ENCODE results near the gene LHFPL5. TPM values are rescaled to one million over a fixed set of nuclear protein-coding genes. Genes with fewer than 3 reads are reported as not detected.

Gene LHFPL5
- total RNA-seq, 1 donor from 2014 or later = not detected

DNA sequence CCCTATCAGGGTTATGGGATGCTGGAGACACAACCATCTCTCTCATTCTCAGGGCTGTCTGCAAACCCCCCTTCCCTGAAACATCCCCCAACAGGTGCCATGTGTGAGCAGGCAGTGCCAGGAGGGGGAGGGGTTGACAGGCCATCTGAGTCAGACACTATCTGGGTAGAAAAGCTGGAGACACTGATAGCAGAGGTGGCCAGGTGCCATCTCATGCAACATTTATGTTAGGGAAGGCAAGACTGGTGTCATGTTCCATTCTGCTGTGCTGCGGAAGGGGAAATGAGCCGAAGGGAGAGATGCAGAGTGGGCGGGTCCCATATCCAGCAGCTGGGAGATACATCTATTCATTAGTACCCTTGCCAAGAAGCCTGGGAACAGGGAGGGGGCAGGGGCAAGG, 3.5 kb downstream of the LHFPL5 start:
- no peaks in the 10 kb centered on the region for H3K4me1 ChIP-seq
- no peak for DNase-seq (ENCODE audit: low spot score in 2 of 2)
- no peak overlapping the region for H3K27ac ChIP-seq
- H3K27me3 ChIP-seq = no peaks in the 10 kb centered on the region
- intact Hi-C loops (cut with DNase I) = no loop called here
- no peaks in the 10 kb centered on the region for H3K9me3 ChIP-seq
- no peaks in the 10 kb centered on the region for H3K36me3 ChIP-seq
- H3K4me3 ChIP-seq = no peak overlapping the region
- TF ChIP-seq, protein P1, sequence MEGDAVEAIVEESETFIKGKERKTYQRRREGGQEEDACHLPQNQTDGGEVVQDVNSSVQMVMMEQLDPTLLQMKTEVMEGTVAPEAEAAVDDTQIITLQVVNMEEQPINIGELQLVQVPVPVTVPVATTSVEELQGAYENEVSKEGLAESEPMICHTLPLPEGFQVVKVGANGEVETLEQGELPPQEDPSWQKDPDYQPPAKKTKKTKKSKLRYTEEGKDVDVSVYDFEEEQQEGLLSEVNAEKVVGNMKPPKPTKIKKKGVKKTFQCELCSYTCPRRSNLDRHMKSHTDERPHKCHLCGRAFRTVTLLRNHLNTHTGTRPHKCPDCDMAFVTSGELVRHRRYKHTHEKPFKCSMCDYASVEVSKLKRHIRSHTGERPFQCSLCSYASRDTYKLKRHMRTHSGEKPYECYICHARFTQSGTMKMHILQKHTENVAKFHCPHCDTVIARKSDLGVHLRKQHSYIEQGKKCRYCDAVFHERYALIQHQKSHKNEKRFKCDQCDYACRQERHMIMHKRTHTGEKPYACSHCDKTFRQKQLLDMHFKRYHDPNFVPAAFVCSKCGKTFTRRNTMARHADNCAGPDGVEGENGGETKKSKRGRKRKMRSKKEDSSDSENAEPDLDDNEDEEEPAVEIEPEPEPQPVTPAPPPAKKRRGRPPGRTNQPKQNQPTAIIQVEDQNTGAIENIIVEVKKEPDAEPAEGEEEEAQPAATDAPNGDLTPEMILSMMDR (IDR thresholded peaks at IDR 0.05) = no peak

DNA sequence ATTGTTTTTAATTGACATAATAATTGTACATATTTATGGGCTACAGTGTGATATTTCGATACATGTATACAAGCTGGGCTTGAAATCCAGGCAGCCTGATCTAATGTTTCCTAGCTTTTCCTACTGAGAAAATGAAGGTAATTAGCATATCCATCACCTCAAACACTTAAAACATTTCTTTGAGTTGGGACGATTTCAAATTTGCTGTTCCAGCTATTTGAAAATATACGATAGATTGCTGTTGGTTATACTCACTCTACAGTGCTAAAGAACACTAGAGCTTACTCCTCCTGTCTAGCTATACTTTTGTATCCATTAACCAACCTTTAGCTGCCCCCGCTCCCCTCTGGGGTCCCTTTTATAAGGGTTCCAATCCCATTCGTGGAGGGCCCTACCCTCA, 4.7 kb downstream of the LHFPL5 start:
- Histone ChIP-seq H3K4me1 (no peaks in the 10 kb centered on the region), H3K4me3 (no peak overlapping the region), H3K27me3 (no peaks in the 10 kb centered on the region), H3K36me3 (no peaks in the 10 kb centered on the region), H3K9me3 (no peaks in the 10 kb centered on the region), H3K27ac (no peak overlapping the region)
- TF ChIP-seq, protein P1 (IDR thresholded peaks at IDR 0.05) = no peak
- intact Hi-C loops (cut with DNase I) = no loop called here
- no peak for DNase-seq (ENCODE audit: low spot score in 2 of 2)

DNA sequence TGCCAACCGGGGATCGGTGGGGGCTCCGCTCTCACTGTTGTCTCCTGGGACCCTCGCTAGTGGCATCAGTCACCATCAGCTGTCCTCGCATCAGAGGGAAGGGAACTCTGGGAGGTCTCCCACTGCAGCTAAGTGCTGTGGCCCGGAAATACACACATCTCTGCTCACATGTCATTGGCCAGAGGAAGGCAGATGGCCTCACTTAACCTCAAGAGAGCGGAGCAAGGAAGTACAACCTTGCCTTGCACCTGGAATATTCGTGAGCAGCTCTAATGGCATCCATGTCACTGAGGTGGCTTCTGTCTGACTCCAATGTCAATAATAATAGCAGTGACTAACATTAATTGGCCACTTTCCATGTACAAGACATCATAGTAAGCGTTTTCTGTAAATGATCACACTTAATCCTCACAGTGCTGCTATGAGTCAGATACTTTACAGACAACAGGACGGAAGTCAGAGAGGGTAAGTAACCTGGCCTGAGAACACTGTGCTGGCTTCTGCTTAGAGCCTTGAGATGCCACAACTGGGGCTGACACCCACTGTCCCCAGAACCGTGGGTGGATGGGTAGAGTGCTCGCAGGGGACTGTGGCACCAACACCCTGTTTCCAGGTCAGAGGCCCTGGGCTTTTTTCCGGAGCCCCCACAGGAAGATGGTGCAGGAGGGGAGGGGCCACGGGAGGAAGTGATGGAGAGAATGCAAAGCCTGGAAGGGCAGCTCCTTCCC, 6.0 kb downstream of the LHFPL5 start:
- DNase-seq (ENCODE audit: low spot score in 2 of 2) = no peak
- intact Hi-C loops (cut with DNase I) = no loop called here
- Histone ChIP-seq H3K27me3 (no peaks in the 10 kb centered on the region), H3K36me3 (no peaks in the 10 kb centered on the region), H3K4me3 (no peak overlapping the region), H3K4me1 (no peaks in the 10 kb centered on the region), H3K27ac (no peak overlapping the region), H3K9me3 (no peaks in the 10 kb centered on the region)
- TF ChIP-seq, protein P1 (IDR thresholded peaks at IDR 0.05) = no peak

DNA sequence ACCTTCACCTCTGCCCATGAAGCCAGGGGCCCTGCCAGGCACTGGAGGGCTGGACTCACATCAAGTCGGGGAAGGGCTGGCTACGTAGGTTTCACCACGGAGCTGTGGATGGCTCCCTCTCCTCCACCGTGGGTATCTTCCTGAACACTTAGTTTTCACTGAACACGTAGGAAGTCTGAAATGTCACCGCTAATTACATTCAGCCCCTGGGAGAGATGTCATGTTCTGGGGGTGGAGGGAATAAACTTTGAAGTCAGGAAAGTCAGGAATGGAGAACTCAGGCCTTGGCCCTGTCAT, 6.5 kb downstream of the LHFPL5 start:
- Histone ChIP-seq H3K4me3 (no peak overlapping the region), H3K36me3 (no peaks in the 10 kb centered on the region), H3K9me3 (peaks cover 0 to 4% of the 10 kb centered on the region in 2 donors), H3K27me3 (no peaks in the 10 kb centered on the region), H3K27ac (no peak overlapping the region), H3K4me1 (no peaks in the 10 kb centered on the region)
- TF ChIP-seq, protein P1 (IDR thresholded peaks at IDR 0.05) = no peak
- intact Hi-C loops (cut with DNase I) = no loop called here
- no peak for DNase-seq (ENCODE audit: low spot score in 2 of 2)

DNA sequence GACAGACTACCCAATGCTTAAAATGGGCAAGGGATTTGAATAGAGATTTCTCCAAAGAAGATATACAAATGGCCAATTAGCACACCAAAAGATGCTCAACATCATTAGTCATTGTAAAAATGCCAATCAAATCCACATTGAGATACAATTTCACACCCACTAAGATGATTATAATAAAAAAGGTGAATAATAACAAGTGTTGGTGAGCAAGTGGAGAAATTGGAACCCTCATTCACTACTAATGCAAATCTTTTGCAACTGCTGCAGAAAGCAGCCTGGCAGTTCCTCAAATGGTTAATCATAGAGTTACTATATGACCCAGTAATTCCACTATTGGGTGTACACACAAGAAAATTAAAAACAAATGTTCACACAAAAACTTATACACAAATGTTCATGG, 12.4 kb downstream of the LHFPL5 start:
- Histone ChIP-seq H3K36me3 (no peaks in the 10 kb centered on the region), H3K27me3 (no peaks in the 10 kb centered on the region), H3K4me1 (no peaks in the 10 kb centered on the region), H3K9me3 (peaks cover 8 to 9% of the 10 kb centered on the region in 2 donors), H3K4me3 (no peak overlapping the region), H3K27ac (no peak overlapping the region)
- intact Hi-C loops (cut with DNase I) = no loop called here
- TF ChIP-seq, protein P1 (IDR thresholded peaks at IDR 0.05) = no peak
- DNase-seq (ENCODE audit: low spot score in 2 of 2) = no peak

DNA sequence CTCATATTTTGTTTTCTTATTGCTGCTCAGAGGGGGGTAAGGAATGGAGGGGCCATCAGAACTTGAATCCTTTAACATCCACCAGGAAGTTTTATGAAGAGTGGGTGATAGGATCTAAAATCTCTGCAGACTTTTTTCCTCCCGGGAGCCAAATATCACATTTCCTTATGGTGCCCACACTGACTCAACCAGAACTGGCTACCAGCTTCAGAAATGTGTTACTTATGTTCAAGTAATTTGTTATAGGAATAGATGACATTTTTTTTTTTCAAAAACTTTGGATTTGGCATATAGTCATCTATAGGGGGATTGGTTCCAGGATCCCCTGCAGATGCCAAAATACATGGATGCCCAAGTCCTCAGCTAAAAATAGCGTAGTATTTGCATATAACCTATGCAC, 18.4 kb downstream of the LHFPL5 start:
- Histone ChIP-seq H3K4me3 (no peak overlapping the region), H3K9me3 (no peaks in the 10 kb centered on the region), H3K4me1 (no peaks in the 10 kb centered on the region), H3K27ac (no peak overlapping the region), H3K27me3 (no peaks in the 10 kb centered on the region), H3K36me3 (no peaks in the 10 kb centered on the region)
- TF ChIP-seq, protein P1 (IDR thresholded peaks at IDR 0.05) = no peak
- no peak for DNase-seq (ENCODE audit: low spot score in 2 of 2)
- intact Hi-C loops (cut with DNase I) = no loop called here
